ENCODE measurements around the gene CDK1. TPM values are rescaled to one million over a fixed set of nuclear protein-coding genes. Genes with fewer than 3 reads are reported as not detected.

The CDK1 gene
- total and polyA plus RNA-seq, 9 donors: 0.91 to 5.0 (median 3.6) TPM

DNA sequence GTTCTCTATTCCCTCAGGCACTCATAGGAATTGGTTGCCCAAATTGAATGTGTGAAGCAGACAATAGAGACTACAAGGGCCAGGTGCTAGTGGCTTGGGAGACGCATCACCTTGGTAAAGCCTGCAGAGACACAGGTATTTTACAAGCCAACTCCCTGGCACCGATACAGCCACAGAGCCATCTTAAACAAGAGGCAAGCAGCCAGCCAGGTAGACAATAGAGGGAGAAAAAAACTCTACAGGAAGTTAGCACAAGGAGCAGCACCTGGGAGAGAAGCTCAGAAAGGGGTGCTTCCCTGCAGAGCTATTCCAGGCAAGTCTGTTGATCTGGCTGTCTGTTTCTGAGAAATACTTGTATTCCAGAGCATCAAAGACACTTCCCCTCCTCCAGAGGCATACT is 43.0 kb upstream of the CDK1 start:
- H3K27ac ChIP-seq: no peak overlapping the region
- H3K4me1 ChIP-seq (ENCODE audit: insufficient read depth): no peaks in the 10 kb centered on the region
- no peak overlapping the region for H3K4me3 ChIP-seq
- 95 to 97% (median 96%) methylated on average over 2 of the region's 2 CpGs for WGBS, 3 donors
- no peaks in the 10 kb centered on the region for H3K9me3 ChIP-seq
- no peaks in the 10 kb centered on the region for H3K27me3 ChIP-seq
- TF ChIP-seq, protein P1, sequence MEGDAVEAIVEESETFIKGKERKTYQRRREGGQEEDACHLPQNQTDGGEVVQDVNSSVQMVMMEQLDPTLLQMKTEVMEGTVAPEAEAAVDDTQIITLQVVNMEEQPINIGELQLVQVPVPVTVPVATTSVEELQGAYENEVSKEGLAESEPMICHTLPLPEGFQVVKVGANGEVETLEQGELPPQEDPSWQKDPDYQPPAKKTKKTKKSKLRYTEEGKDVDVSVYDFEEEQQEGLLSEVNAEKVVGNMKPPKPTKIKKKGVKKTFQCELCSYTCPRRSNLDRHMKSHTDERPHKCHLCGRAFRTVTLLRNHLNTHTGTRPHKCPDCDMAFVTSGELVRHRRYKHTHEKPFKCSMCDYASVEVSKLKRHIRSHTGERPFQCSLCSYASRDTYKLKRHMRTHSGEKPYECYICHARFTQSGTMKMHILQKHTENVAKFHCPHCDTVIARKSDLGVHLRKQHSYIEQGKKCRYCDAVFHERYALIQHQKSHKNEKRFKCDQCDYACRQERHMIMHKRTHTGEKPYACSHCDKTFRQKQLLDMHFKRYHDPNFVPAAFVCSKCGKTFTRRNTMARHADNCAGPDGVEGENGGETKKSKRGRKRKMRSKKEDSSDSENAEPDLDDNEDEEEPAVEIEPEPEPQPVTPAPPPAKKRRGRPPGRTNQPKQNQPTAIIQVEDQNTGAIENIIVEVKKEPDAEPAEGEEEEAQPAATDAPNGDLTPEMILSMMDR (IDR thresholded peaks at IDR 0.05): no peak
- TF ChIP-seq EP300 (IDR thresholded peaks at IDR 0.05): no peak
- TF ChIP-seq POLR2A (IDR thresholded peaks at IDR 0.05): no peak
- intact Hi-C loops (cut with DNase I): no loop called here
- no peaks in the 10 kb centered on the region for H3K36me3 ChIP-seq
- no peak for DNase-seq

DNA sequence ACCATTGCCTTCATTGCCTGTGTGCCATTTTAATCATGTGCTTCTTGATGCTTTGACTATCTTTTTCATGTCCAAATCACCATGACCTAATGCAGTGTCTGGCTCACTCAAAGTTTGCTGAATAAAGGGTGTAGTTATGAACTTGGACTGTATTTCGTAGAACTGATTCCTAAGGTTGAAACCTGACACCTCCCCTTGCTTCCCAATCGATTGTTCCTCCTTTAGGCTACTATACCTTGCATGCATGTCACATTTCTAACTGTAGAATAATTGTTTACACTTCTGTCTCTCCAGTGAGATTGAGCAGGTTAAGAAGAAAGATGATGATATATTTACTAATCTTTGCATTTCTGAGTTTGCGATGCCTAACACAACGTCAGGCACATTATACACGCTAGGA is 41.0 kb upstream of the CDK1 start:
- H3K9me3 ChIP-seq: no peaks in the 10 kb centered on the region
- no peaks in the 10 kb centered on the region for H3K36me3 ChIP-seq
- no peak overlapping the region for H3K4me3 ChIP-seq
- no peak overlapping the region for H3K27ac ChIP-seq
- 59 to 77% (median 65%) methylated on average over 5 of the region's 5 CpGs for WGBS, 3 donors
- H3K27me3 ChIP-seq: no peaks in the 10 kb centered on the region
- no peaks in the 10 kb centered on the region for H3K4me1 ChIP-seq (ENCODE audit: insufficient read depth)
- no peak for TF ChIP-seq EP300 (IDR thresholded peaks at IDR 0.05)
- TF ChIP-seq, protein P1 (IDR thresholded peaks at IDR 0.05): no peak
- TF ChIP-seq POLR2A (IDR thresholded peaks at IDR 0.05): no peak
- no peak for DNase-seq
- intact Hi-C loops (cut with DNase I): no loop called here

DNA sequence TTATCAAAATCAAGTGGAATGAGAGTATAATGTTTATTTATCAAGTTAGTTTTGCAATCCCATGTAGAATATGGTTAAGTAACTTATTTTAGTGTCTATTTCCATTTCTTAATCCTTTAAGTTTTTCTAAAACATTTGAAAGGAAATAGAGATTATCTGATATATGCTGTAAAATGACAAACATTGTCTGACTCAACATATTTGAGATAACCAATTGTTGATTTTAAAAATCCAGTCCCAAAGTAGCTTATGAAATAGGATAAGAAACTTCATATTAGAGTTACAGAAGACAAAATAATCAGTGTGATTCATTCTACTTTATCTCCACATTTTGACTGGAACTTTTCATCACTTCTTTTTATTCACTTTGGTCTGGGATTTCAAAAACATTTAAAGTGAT is 38.7 kb upstream of the CDK1 start:
- H3K9me3 ChIP-seq: no peaks in the 10 kb centered on the region
- intact Hi-C loops (cut with DNase I): no loop called here
- H3K4me3 ChIP-seq: no peak overlapping the region
- H3K27me3 ChIP-seq: no peaks in the 10 kb centered on the region
- no peak overlapping the region for H3K27ac ChIP-seq
- no peak for DNase-seq
- no peaks in the 10 kb centered on the region for H3K36me3 ChIP-seq
- TF ChIP-seq, protein P1 (IDR thresholded peaks at IDR 0.05): no peak
- no peaks in the 10 kb centered on the region for H3K4me1 ChIP-seq (ENCODE audit: insufficient read depth)

DNA sequence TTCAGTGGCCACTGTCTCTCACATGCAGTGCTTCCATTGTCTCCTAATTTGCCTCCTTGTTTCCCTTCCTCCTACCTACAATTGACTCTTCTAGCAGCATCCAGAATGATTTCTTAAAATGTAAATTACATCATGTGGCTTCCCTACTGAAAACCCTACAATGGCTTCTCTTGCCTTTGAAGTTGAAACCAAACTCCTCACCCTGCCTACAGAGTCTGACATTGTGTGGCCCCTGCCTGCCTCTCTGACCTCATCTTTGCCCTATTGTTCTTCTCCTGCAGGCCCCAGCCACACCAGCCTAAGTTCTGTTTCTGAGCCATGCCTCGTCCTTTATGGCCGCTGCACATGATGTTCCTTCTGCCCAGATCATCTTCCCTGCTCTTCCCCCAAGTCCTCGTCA is 35.8 kb upstream of the CDK1 start:
- 95 to 98% (median 95%) methylated on average over 3 of the region's 3 CpGs for WGBS, 3 donors
- no peak for TF ChIP-seq POLR2A (IDR thresholded peaks at IDR 0.05)
- TF ChIP-seq EP300 (IDR thresholded peaks at IDR 0.05): no peak
- TF ChIP-seq, protein P1 (IDR thresholded peaks at IDR 0.05): no peak

More for the DNA sequence above, 35.8 kb upstream of the CDK1 start:
- DNase-seq: no peak
- Histone ChIP-seq H3K27me3 (no peaks in the 10 kb centered on the region), H3K36me3 (no peaks in the 10 kb centered on the region), H3K4me1 (ENCODE audit: insufficient read depth) (no peaks in the 10 kb centered on the region), H3K9me3 (no peaks in the 10 kb centered on the region), H3K27ac (no peak overlapping the region), H3K4me3 (no peak overlapping the region)
- intact Hi-C loops (cut with DNase I): no loop called here
